Naive thymus-derived CD8-positive, alpha-beta T cell (primary cell): ENCODE data around the gene PRDM1. TPM values are rescaled to one million over a fixed set of nuclear protein-coding genes. Genes with fewer than 3 reads are reported as not detected.

Experiments
- ATAC-seq, 2 donors: fragments of 150-1000 bp; cut with Tn5 transposase in 1 of 2; sonication (Bioruptor Pico), chemical (Tn5 transposase) in 1 of 2; 1 replicate in 1 of 2; 2 replicates in 1 of 2; pipeline ENCODE4 v1.10.0; 2021; ENCODE audit warnings: mild to moderate bottlenecking in 2 of 2, moderate library complexity in 2 of 2
- POLR2A ChIA-PET: fragments of 350-600 bp; sonication (Branson Sonifier 250); formaldehyde crosslinking; loops from one replicate; lab custom pipeline; 2021; ENCODE audit warnings: antibody characterized with exemption; lab: Charles Lee
- DNase-seq, 10 donors: peaks; one replicate each; pipeline versions ENCODE4 v3.0.0 to v3.0.0-alpha.2; 2020 to 2022
- H3K27ac Mint-ChIP-seq, 10 donors: one replicate each; pipeline ENCODE4 v1.8.0; 2020 to 2022; ENCODE audit warnings: mild to moderate bottlenecking in 10 of 10, mixed read lengths in 10 of 10, moderate library complexity in 4 of 10, inconsistent platforms in 1 of 10
- H3K27me3 Mint-ChIP-seq, 5 donors: one replicate each; pipeline ENCODE4 v1.8.0; 2021 to 2022; ENCODE audit warnings: mixed read lengths in 5 of 5
- H3K36me3 Mint-ChIP-seq, 3 donors: one replicate each; pipeline ENCODE4 v1.8.0; 2020 to 2022; ENCODE audit warnings: mixed read lengths in 3 of 3, mild to moderate bottlenecking in 2 of 3, inconsistent platforms in 1 of 3
- H3K4me1 Mint-ChIP-seq, 4 donors: one replicate each; pipeline ENCODE4 v1.8.0; 2021 to 2022; ENCODE audit warnings: mixed read lengths in 4 of 4
- H3K4me3 Mint-ChIP-seq, 10 donors: one replicate each; pipeline ENCODE4 v1.8.0; 2020 to 2022; ENCODE audit warnings: mild to moderate bottlenecking in 10 of 10, mixed read lengths in 10 of 10, moderate library complexity in 6 of 10, inconsistent platforms in 1 of 10
- H3K9me3 Mint-ChIP-seq, 9 donors: one replicate each; pipeline ENCODE4 v1.8.0; 2020 to 2022; ENCODE audit warnings: mixed read lengths in 9 of 9, mild to moderate bottlenecking in 3 of 9, inconsistent platforms in 1 of 9, moderate library complexity in 1 of 9
- polyA plus RNA-seq, 3 donors: library from polyadenylated mRNA; unstranded; fragments of 300-500 nt; fragmentation: Illumina TruSeq; gene quantifications; one replicate each; pipeline ENCODE4 v1.2.3, GENCODE V29; 2021
- total RNA-seq, 8 experiments: library from RNA in 2 of 8; stranded (reverse) in 2 of 8; gene quantifications; one replicate each; pipeline ENCODE4 v1.2.3 and lab custom pipeline; 2021 to 2026

Gene PRDM1
- total and polyA plus RNA-seq, 5 experiments from 2014 or later = 0.35 to 15.6 (median 0.94) TPM

- H3K36me3 Mint-ChIP-seq = no peaks in the 10 kb centered on the region
- no peaks in the 10 kb centered on the region for H3K4me1 Mint-ChIP-seq
- POLR2A ChIA-PET = no interaction called here
- peaks cover 0 to 3% (median 2%) of the 10 kb centered on the region in 5 donors for H3K27me3 Mint-ChIP-seq
- no peaks in the 10 kb centered on the region for H3K9me3 Mint-ChIP-seq
- ATAC-seq = no peak
- H3K4me3 Mint-ChIP-seq = no peak overlapping the region
- H3K27ac Mint-ChIP-seq = no peak overlapping the region
- no peak for DNase-seq
Observed at GRCh38 chr6:106074146-106074545, 12.0 kb upstream of the PRDM1 start.

- H3K4me1 Mint-ChIP-seq = no peaks in the 10 kb centered on the region
- peaks cover 0 to 3% (median 2%) of the 10 kb centered on the region in 5 donors for H3K27me3 Mint-ChIP-seq
- no peak for DNase-seq
- no peaks in the 10 kb centered on the region for H3K9me3 Mint-ChIP-seq
- no peak for ATAC-seq
- H3K27ac Mint-ChIP-seq = no peak overlapping the region
- no peaks in the 10 kb centered on the region for H3K36me3 Mint-ChIP-seq
- POLR2A ChIA-PET = no interaction called here
- no peak overlapping the region for H3K4me3 Mint-ChIP-seq
Observed at GRCh38 chr6:106076139-106076538, 10.0 kb upstream of the PRDM1 start.

- POLR2A ChIA-PET = no interaction called here
- no peak for ATAC-seq
- DNase-seq = no peak
- peaks cover 0 to 8% (median 3%) of the 10 kb centered on the region in 5 donors for H3K27me3 Mint-ChIP-seq
- H3K4me3 Mint-ChIP-seq = no peak overlapping the region
- H3K9me3 Mint-ChIP-seq = no peaks in the 10 kb centered on the region
- no peaks in the 10 kb centered on the region for H3K36me3 Mint-ChIP-seq
- H3K27ac Mint-ChIP-seq = no peak overlapping the region
- H3K4me1 Mint-ChIP-seq = peaks cover 0 to 2% (median 0%) of the 10 kb centered on the region in 4 donors
Observed at GRCh38 chr6:106077170-106077569, 9.0 kb upstream of the PRDM1 start.

- no peak for ATAC-seq
- no peak overlapping the region for H3K4me3 Mint-ChIP-seq
- DNase-seq = no peak
- POLR2A ChIA-PET = interaction anchor here (1.0 kb wide), 1 partner anchor 9 kb away, joined by 3 read pairs; no protein-coding TSS in a partner anchor
- H3K36me3 Mint-ChIP-seq = no peaks in the 10 kb centered on the region
- H3K4me1 Mint-ChIP-seq = peaks cover 2 to 5% (median 4%) of the 10 kb centered on the region in 4 donors
- peaks cover 0 to 15% (median 0%) of the 10 kb centered on the region in 5 donors for H3K27me3 Mint-ChIP-seq
- no peak overlapping the region for H3K27ac Mint-ChIP-seq
- H3K9me3 Mint-ChIP-seq = no peaks in the 10 kb centered on the region
Observed at GRCh38 chr6:106077881-106078280, 8.3 kb upstream of the PRDM1 start.

- POLR2A ChIA-PET = interaction anchor here (1.1 kb wide), 1 partner anchor 13 kb away, joined by 3 read pairs; no protein-coding TSS in a partner anchor
Observed at GRCh38 chr6:106079961-106080762, 6.0 kb upstream of the PRDM1 start.

GRCh38 chr6:106080763-106081095 is 5.4 kb upstream of the PRDM1 start:
- no peaks in the 10 kb centered on the region for H3K9me3 Mint-ChIP-seq
- H3K4me1 Mint-ChIP-seq = peaks cover 12 to 32% (median 24%) of the 10 kb centered on the region in 4 donors
- peaks cover 2 to 41% (median 8%) of the 10 kb centered on the region in 5 donors for H3K27me3 Mint-ChIP-seq
- ATAC-seq = no peak
- POLR2A ChIA-PET = interaction anchor here (1.1 kb wide), 1 partner anchor 13 kb away, joined by 3 read pairs; no protein-coding TSS in a partner anchor
- no peak overlapping the region for H3K27ac Mint-ChIP-seq
- H3K36me3 Mint-ChIP-seq = no peaks in the 10 kb centered on the region
- DNase-seq = no peak
- H3K4me3 Mint-ChIP-seq = no peak overlapping the region

More at GRCh38 chr6:106079961-106080762, 6.0 kb upstream of the PRDM1 start:
- peaks cover 12 to 27% (median 20%) of the 10 kb centered on the region in 4 donors for H3K4me1 Mint-ChIP-seq
- ATAC-seq = no peak
- peak overlapping the region in 2 of 10 donors; percentile 2 to 47 for H3K27ac Mint-ChIP-seq
- no peaks in the 10 kb centered on the region for H3K9me3 Mint-ChIP-seq
- H3K4me3 Mint-ChIP-seq = no peak overlapping the region
- no peaks in the 10 kb centered on the region for H3K36me3 Mint-ChIP-seq
- no peak for DNase-seq
- peaks cover 2 to 35% (median 4%) of the 10 kb centered on the region in 5 donors for H3K27me3 Mint-ChIP-seq

GRCh38 chr6:106081715-106082114 is 4.4 kb upstream of the PRDM1 start:
- Mint-ChIP-seq H3K4me1 (peaks cover 18 to 41% (median 31%) of the 10 kb centered on the region in 4 donors), H3K4me3 (no peak overlapping the region), H3K36me3 (no peaks in the 10 kb centered on the region), H3K27ac (no peak overlapping the region), H3K9me3 (no peaks in the 10 kb centered on the region), H3K27me3 (peaks cover 6 to 51% (median 14%) of the 10 kb centered on the region in 5 donors)
- POLR2A ChIA-PET = no interaction called here
- DNase-seq = no peak
- ATAC-seq = no peak

GRCh38 chr6:106082735-106083398 is 3.3 kb upstream of the PRDM1 start:
- POLR2A ChIA-PET = interaction anchor here (1.0 to 1.2 kb wide), 2 partner anchors 11 to 34 kb away, joined by 3 to 4 read pairs; no protein-coding TSS in a partner anchor
- peaks cover 18 to 53% (median 38%) of the 10 kb centered on the region in 4 donors for H3K4me1 Mint-ChIP-seq
- no peak for DNase-seq
- peaks cover 0 to 2% (median 0%) of the 10 kb centered on the region in 9 donors for H3K9me3 Mint-ChIP-seq
- no peaks in the 10 kb centered on the region for H3K36me3 Mint-ChIP-seq
- H3K27me3 Mint-ChIP-seq = peaks cover 13 to 63% (median 19%) of the 10 kb centered on the region in 5 donors
- ATAC-seq = no peak
- H3K4me3 Mint-ChIP-seq = peak overlapping the region in 3 of 10 donors; percentile 48 to 56 (median 51)
- peak overlapping the region in 2 of 10 donors; percentile 46 to 85 for H3K27ac Mint-ChIP-seq

- Mint-ChIP-seq H3K4me1 (peaks cover 20 to 57% (median 44%) of the 10 kb centered on the region in 4 donors), H3K36me3 (no peaks in the 10 kb centered on the region), H3K4me3 (peak overlapping the region in 4 of 10 donors; percentile 16 to 34 (median 19)), H3K9me3 (peaks cover 0 to 2% (median 0%) of the 10 kb centered on the region in 9 donors), H3K27ac (peak overlapping the region in 1 of 10 donors; percentile 39), H3K27me3 (peaks cover 17 to 70% (median 26%) of the 10 kb centered on the region in 5 donors)
- ATAC-seq (no peak), DNase-seq (no peak)
- POLR2A ChIA-PET = interaction anchor here (1.0 to 1.2 kb wide), 2 partner anchors 10 to 33 kb away, joined by 3 to 4 read pairs; no protein-coding TSS in a partner anchor
Observed at GRCh38 chr6:106083618-106084017, 2.5 kb upstream of the PRDM1 start.

GRCh38 chr6:106084106-106084988 is 1.8 kb upstream of the PRDM1 start:
- H3K9me3 Mint-ChIP-seq = peaks cover 0 to 2% (median 0%) of the 10 kb centered on the region in 9 donors
- POLR2A ChIA-PET = interaction anchor here (1.0 to 1.2 kb wide), 2 partner anchors 9 to 32 kb away, joined by 3 to 4 read pairs; no protein-coding TSS in a partner anchor
- peaks cover 20 to 57% (median 44%) of the 10 kb centered on the region in 4 donors for H3K4me1 Mint-ChIP-seq
- H3K4me3 Mint-ChIP-seq = peak overlapping the region in 2 of 10 donors; percentile 30 to 90
- H3K27me3 Mint-ChIP-seq = peaks cover 18 to 77% (median 33%) of the 10 kb centered on the region in 5 donors
- no peaks in the 10 kb centered on the region for H3K36me3 Mint-ChIP-seq
- peak overlapping the region in 3 of 10 donors; percentile 13 to 39 (median 16) for H3K27ac Mint-ChIP-seq
- DNase-seq = no peak
- no peak for ATAC-seq

GRCh38 chr6:106084989-106085691 is 996 bp upstream of the PRDM1 start:
- Mint-ChIP-seq H3K27ac (peak overlapping the region in 1 of 10 donors; percentile 39), H3K9me3 (peaks cover 0 to 2% (median 0%) of the 10 kb centered on the region in 9 donors), H3K36me3 (peaks cover 0 to 5% (median 1%) of the 10 kb centered on the region in 3 donors), H3K27me3 (peaks cover 24 to 85% (median 39%) of the 10 kb centered on the region in 5 donors), H3K4me3 (peak overlapping the region in 8 of 10 donors; percentile 20 to 97 (median 87)), H3K4me1 (peaks cover 20 to 63% (median 49%) of the 10 kb centered on the region in 4 donors)
- ATAC-seq (no peak), DNase-seq (no peak)
- POLR2A ChIA-PET = interaction anchor here (1.0 kb wide), 1 partner anchor 13 kb away, joined by 5 read pairs; no protein-coding TSS in a partner anchor
